Measurements from ENCODE around the gene FBXO41. TPM values are rescaled to one million over a fixed set of nuclear protein-coding genes. Genes with fewer than 3 reads are reported as not detected.

Gene FBXO41
- total and polyA plus RNA-seq, 9 of the 15 experiments (the other 6 are each of a cell fraction or from before 2014, with no cell fraction given), result 0.21 to 8.2 (median 3.5) TPM

DNA sequence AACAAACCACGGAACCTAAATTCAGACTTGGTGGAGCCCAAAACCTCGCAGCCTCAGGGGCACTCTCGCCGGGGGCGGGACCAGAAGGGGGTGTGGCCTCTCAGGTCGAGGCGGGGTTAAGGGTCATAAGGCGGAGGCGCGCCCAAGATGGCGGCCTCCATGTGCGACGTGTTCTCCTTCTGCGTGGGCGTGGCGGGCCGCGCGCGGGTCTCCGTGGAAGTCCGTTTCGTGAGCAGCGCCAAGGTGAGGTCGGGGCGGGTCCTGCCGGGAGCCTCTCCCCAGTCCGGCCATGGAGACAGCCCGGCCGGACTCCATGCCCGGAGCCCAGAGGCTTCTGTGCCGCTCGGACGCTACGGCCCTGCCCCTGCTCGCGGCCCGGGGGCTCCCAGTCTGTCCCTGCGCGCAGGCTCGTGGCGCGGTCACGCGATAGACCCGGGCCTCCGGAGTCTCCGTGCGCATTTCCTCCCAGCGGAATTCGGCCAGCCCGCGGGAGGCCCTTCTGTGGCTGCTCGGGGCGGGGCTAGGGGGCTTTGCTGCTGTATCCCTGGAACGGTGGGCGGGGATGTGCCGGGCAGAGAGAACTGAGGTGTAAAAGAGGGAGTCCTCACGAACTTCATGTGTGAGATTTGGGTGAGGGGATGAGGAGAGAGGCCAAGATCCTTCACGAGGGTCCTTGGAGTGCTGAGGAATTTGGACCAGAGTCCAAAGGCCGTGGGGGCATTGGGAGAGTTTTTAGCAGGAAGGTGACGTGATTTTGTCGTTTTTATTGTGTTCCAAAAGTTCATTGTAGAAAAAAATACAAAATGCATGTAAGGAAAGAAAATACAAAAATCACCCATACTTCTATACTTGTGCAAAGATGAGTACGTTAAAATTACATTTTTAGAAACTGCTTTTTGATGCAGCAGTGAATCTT is 69.9 kb downstream of the FBXO41 start, which contains the start of gene SMYD5 (continued):
- TF ChIP-seq, protein P1, sequence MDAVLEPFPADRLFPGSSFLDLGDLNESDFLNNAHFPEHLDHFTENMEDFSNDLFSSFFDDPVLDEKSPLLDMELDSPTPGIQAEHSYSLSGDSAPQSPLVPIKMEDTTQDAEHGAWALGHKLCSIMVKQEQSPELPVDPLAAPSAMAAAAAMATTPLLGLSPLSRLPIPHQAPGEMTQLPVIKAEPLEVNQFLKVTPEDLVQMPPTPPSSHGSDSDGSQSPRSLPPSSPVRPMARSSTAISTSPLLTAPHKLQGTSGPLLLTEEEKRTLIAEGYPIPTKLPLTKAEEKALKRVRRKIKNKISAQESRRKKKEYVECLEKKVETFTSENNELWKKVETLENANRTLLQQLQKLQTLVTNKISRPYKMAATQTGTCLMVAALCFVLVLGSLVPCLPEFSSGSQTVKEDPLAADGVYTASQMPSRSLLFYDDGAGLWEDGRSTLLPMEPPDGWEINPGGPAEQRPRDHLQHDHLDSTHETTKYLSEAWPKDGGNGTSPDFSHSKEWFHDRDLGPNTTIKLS (IDR thresholded peaks at IDR 0.05; ENCODE audit: borderline replicate concordance, low read depth), result peak; percentile 88
- TF ChIP-seq CREM (IDR thresholded peaks at IDR 0.05; ENCODE audit: low read depth) (peak; percentile 74), NFE2 (IDR thresholded peaks at IDR 0.05; ENCODE audit: low read depth) (no peak), ZNF583 (CRISPR knock-in tag; IDR thresholded peaks at IDR 0.05) (no peak), ZNF140 (CRISPR knock-in tag; IDR thresholded peaks at IDR 0.05) (no peak), ZKSCAN1 (IDR thresholded peaks at IDR 0.05; ENCODE audit: low read depth, low read length) (no peak), MTA2 (IDR thresholded peaks at IDR 0.05; ENCODE audit: low read depth) (peak; percentile 82), ZFX (CRISPR knock-in tag; IDR thresholded peaks at IDR 0.05) (peak; percentile 77), TRIM24 (IDR thresholded peaks at IDR 0.05) (no peak), TARDBP (IDR thresholded peaks at IDR 0.05) (peak; percentile 21; the same call in 1 of the 2 replicates), ZNF239 (CRISPR knock-in tag; IDR thresholded peaks at IDR 0.05) (no peak), CBX5 (IDR thresholded peaks at IDR 0.05; ENCODE audit: borderline replicate concordance, low read depth) (no peak), NUFIP1 (IDR thresholded peaks at IDR 0.05; ENCODE audit: partially characterized antibody) (no peak), ZNF707 (CRISPR knock-in tag; conservative IDR thresholded peaks at IDR 0.05) (no peak)
- TF ChIP-seq, protein P2, sequence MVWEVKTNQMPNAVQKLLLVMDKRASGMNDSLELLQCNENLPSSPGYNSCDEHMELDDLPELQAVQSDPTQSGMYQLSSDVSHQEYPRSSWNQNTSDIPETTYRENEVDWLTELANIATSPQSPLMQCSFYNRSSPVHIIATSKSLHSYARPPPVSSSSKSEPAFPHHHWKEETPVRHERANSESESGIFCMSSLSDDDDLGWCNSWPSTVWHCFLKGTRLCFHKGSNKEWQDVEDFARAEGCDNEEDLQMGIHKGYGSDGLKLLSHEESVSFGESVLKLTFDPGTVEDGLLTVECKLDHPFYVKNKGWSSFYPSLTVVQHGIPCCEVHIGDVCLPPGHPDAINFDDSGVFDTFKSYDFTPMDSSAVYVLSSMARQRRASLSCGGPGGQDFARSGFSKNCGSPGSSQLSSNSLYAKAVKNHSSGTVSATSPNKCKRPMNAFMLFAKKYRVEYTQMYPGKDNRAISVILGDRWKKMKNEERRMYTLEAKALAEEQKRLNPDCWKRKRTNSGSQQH (CRISPR knock-in tag; IDR thresholded peaks at IDR 0.05), result no peak
- TF ChIP-seq, protein P3, sequence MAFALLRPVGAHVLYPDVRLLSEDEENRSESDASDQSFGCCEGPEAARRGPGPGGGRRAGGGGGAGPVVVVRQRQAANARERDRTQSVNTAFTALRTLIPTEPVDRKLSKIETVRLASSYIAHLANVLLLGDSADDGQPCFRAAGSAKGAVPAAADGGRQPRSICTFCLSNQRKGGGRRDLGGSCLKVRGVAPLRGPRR (CRISPR knock-in tag; IDR thresholded peaks at IDR 0.05), result no peak
- TF ChIP-seq, protein P4, sequence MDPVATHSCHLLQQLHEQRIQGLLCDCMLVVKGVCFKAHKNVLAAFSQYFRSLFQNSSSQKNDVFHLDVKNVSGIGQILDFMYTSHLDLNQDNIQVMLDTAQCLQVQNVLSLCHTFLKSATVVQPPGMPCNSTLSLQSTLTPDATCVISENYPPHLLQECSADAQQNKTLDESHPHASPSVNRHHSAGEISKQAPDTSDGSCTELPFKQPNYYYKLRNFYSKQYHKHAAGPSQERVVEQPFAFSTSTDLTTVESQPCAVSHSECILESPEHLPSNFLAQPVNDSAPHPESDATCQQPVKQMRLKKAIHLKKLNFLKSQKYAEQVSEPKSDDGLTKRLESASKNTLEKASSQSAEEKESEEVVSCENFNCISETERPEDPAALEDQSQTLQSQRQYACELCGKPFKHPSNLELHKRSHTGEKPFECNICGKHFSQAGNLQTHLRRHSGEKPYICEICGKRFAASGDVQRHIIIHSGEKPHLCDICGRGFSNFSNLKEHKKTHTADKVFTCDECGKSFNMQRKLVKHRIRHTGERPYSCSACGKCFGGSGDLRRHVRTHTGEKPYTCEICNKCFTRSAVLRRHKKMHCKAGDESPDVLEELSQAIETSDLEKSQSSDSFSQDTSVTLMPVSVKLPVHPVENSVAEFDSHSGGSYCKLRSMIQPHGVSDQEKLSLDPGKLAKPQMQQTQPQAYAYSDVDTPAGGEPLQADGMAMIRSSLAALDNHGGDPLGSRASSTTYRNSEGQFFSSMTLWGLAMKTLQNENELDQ (CRISPR knock-in tag; IDR thresholded peaks at IDR 0.05; ENCODE audit: borderline replicate concordance), result no peak
- TF ChIP-seq, protein P5, sequence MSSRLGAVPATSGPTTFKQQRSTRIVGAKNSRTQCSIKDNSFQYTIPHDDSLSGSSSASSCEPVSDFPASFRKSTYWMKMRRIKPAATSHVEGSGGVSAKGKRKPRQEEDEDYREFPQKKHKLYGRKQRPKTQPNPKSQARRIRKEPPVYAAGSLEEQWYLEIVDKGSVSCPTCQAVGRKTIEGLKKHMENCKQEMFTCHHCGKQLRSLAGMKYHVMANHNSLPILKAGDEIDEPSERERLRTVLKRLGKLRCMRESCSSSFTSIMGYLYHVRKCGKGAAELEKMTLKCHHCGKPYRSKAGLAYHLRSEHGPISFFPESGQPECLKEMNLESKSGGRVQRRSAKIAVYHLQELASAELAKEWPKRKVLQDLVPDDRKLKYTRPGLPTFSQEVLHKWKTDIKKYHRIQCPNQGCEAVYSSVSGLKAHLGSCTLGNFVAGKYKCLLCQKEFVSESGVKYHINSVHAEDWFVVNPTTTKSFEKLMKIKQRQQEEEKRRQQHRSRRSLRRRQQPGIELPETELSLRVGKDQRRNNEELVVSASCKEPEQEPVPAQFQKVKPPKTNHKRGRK (tag; IDR thresholded peaks at IDR 0.05), result no peak
